HG02970 (cell line): ENCODE data around the gene HOXA3.

ENCODE experiments used
- ATAC-seq: cut with Tn5 transposase; IDR thresholded peaks from one replicate; pipeline ENCODE4 v1.9.1; 2021; ENCODE audit warnings: mild to moderate bottlenecking, moderate library complexity, moderate number of reproducible peaks; ENCODE audit not compliant: unreplicated experiment, low FRiP score

HOXA3 gene

DNA sequence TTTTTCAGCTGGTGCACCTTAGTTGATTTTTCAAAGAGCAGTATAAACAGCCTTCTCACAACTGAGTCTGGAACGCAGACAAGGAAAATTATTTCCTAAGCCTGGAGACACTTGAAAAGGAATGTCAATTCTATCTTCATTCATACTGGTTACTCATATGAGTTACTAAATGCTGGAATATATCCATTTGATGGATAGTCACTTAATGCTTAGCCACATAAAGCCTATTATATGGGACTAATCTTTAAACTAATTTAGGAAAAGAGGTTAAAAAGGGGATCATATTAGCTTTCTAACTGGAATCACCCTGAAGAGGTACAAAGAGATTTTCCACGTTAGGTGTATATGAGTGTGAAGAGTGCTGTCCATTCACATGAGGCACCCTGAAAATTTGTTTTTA, 20.2 kb downstream of the HOXA3 start:
- no peak for ATAC-seq

GRCh38 chr7:27131390-27131819, 21.0 kb downstream of the HOXA3 start:
- ATAC-seq = no peak

DNA sequence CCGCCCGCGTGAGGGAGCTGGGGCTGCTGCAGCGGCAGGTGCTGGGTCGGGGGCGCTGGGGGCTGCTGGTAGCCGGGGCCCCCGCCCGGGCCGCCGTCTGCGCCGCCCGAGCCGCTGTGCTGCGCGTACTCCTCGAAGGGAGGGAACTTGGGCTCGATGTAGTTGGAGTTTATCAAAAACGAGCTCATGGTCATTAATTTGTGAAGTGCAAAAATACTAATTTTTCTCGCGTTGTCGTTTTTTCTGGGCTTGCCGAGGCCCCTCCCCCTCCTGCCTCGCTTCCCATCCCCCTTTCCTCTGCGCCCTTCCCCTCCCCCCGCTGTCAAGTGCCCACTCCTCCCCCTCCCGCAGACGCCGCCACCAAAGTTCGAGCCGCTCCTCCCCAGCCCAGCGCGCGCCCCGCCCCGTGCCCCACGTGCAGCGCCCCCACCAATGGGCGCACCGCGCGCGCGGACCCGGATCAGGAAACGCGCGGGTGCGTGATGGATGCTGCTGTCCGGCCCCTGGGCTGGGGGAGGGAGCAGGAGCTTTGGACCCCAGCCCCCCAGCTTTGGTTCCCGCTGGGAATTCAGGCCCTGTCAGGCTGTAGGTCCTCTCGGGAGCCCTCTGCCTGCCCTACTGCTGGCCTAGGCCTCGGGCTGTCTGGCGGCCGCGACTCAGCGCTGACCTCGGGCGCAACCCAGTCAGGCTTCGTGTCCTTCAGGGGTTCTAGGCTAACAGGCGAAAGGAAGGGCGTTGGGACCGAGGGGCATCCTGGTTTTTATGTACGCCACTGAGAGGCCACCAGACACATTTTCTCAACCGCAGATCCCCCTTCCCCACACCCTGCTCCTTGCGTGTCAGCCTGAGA, 21.6 kb downstream of the HOXA3 start, which contains the start of gene HOXA4:
Gene HOXA4 (minus strand): TSS at position 218 of the 850 bp plus-strand sequence. CDS start 24 bp downstream, at position 194.
- no peak for ATAC-seq

GRCh38 chr7:27129729-27130539, 22.4 kb downstream of the HOXA3 start:
- no peak for ATAC-seq

DNA sequence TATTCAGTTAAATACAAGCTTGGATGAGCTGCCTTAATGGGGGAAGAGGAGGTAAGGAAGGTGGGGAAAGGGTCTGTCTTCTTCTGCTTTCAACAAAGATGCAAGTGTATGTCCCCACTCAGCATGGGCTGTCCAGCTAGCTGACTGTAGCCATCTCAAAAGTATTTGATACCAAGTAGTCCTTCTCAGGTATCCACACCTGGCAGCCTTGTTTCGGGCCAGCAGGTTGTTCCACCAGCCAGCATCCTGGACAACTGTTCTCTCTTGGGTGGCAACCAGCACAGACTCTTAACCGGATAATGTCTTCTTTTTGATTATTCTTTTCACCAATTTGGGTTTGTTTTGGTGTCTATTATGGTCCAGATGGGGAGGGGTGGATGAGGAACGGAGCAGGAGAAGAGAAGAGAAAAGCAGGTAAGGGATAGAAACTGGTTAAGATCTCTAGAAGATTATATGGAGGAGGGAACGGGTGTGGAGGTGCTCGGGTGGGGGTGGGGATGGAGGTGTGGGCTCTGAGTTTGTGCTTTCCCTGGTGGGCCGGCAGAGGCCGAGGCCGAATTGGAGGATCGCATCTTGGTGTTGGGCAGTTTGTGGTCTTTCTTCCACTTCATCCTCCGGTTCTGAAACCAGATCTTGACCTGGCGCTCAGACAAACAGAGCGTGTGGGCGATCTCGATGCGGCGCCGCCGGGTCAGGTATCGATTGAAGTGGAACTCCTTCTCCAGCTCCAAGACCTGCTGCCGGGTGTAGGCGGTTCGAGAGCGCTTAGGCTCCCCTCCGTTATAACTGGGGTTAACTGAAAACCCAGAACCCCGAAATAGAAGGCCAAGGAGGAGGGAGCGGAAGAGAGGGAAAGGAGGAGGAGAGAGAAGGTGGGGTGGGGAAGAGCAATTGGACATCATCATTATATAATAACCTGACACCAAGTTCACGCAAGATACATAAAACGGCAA, 23.3 kb downstream of the HOXA3 start:
- ATAC-seq = no peak

- ATAC-seq = no peak
Observed at GRCh38 chr7:27128034-27128433, 24.3 kb downstream of the HOXA3 start.

GRCh38 chr7:27126596-27127327, 25.6 kb downstream of the HOXA3 start:
- ATAC-seq = no peak

DNA sequence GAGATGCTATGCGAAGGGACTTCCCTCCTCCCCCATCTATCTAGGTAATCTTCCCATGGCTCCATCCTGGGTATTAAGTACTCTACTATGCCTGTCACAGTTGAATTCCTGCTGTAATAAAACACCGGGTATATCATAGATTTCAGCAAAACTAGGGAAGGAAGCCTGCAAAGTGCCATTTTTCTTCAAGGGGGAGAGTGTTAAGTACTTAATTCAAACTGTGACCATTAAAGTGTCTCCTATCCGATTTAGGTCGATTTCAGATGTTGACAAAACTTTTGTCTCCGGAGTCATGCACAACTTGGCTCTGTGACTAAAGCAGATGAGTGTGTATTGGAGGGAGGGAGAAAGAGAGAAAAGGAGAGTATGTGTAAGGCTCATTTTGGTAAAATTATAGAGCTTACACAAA, 26.4 kb downstream of the HOXA3 start:
- no peak for ATAC-seq

DNA sequence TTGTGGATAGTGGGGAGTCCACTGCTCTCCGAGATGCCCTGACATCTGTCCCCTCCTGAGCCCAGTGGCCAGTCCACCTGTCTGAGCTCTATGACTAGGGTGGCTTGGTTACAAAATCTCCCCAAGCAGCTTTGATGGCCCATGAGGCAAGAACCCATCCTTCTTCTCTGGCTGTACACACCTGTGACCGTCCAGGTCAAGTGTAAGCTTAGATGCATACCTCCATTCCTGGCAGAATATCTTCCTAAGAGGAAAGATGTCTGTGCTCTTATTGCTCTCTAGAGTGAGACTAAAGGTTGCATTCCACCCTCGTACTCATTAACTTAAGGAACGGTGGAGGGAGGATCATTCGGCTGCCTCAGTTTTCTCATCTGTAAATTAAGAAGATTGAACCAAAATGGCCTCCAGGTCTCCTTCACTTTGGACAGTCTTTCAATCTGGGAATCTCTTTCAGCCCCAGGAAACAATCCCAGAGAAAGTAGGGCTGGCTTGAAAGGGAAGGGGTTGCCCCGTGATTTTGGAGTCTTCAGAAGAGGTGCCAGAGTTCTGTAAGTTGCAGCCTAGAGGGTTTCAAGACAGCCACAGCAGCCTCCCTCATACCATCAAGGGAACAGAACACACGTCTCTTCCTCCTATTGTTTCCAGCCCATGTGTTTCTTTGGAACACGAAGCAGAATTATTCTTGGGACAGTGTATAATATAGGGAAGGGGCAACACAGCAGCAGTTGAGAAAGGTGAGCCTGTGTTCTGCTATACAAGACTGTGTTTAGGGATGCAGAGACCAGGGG, 27.3 kb downstream of the HOXA3 start:
- no peak for ATAC-seq

- ATAC-seq = no peak
Observed at GRCh38 chr7:27124096-27124901, 28.1 kb downstream of the HOXA3 start.

- no peak for ATAC-seq
Observed at GRCh38 chr7:27123477-27124053, 28.8 kb downstream of the HOXA3 start.

DNA sequence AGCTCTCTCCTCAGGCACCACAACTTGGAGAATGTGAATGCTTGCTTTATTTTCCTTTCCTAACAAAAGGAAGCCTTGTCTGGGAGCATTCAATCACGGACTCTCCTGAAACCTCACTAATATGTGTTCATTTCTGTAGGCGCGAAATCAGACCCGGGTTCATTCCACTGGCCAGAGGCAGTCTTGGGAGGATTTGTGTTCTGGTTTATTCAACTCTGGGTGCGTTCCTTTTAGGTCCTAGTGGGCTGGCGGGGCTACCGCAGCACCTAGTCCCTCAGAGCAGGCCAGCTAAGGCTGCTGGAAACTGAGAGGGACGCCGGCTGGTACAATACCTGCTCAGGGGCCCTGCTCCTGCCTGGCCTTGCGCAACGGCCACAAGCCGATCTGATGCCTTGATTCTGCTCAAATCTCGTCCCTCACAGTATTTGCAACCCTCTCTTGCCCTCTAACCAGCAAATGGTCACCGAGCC, 29.3 kb downstream of the HOXA3 start:
- no peak for ATAC-seq

- no peak for ATAC-seq
Observed at GRCh38 chr7:27122077-27122910, 30.1 kb downstream of the HOXA3 start.

- no peak for ATAC-seq
Observed at GRCh38 chr7:27121684-27122076, 30.7 kb downstream of the HOXA3 start.

DNA sequence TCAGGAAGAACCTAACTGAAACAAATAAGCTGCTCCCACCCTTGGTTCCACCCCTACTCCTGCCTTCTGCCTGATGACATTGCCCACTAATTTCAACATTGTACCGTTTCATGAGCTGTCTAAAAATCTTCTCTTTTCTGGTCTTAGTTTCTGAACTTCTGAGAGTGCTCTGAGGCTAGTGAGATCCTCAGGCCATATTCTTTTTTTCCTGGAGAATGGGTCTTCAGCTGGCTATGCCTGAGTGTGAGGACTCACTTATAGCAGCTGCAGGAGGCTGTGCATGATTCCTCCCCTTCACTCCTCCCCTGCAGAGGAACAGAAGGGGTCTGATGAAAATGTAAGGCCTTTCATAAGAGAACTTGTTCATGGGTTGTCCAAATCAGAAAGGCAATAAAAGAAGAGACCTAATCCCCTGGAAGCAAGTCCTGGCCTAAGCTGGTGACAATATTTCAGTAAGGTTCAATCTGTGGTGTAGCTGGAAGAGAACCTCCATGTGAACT, 32.9 kb downstream of the HOXA3 start:
- ATAC-seq = no peak

- ATAC-seq = no peak
Observed at GRCh38 chr7:27118580-27118979, 33.8 kb downstream of the HOXA3 start.
